IPS-NIHi7 (cell line): ENCODE measurements around the gene GTF2F2.

ENCODE experiments used
- DNase-seq: peaks from one replicate; pipeline ENCODE4 v3.0.0; 2012; ENCODE audit warnings: mixed read lengths; ENCODE audit errors: extremely low spot score

Gene GTF2F2

GRCh38 chr13:45300190-45300985 is 180.1 kb downstream of the GTF2F2 start:
- DNase-seq, result no peak

DNA sequence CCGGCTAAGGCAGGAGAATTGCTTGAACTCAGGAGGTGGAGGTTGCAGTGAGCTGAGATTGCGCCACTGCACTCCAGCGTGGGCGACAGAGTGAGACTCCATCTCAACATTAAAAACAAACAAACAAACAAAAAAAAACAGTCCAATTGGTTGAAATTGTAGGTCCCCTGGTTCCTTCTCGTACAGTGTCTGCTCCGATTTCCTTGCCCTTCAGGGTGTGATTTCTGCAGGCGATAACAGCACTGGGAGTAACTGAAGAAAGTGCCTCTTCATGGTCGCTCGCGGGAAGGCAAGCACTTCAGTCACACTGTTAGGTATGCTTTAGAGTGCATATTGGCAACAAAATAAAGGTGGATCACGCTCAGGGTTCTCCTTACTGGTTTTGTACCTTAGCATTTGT is 181.0 kb downstream of the GTF2F2 start:
- no peak for DNase-seq

DNA sequence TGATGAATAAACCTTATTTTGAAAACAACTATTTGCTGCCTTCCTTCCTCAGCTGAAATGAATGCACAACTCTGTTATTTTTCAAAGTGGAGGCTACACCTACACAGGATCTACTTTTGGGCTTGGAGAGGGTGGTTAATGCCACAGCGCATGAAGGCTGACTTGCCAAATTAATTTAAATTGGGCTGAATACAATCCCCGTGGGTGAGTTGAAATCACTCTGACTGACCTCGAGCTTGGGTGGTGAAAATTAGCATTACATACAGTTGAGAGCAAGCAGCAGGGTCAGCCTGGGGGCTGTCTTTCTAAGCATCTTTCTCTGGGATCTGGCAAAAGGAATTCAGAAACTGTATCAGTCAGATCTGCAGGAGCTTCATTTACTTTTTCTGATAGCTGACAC is 182.2 kb downstream of the GTF2F2 start:
- no peak for DNase-seq

DNA sequence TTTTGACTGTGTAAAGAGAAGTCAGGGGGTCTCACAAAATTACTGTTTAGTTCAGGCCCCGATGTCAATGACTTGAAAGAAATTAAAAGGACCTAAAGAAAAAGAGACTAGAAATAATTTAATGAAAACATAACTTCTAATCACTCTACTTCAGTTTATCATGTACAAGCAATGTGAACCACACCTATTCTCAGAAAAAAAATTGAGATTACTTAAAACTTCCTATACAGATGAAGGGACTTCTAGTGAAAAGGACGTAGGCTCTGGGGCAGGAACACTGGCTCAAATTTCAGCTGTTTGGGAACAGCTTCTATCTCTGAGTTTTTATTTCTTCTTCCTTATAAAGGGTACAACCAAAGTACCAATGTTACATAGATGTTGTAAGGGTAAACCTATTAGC is 182.7 kb downstream of the GTF2F2 start:
- DNase-seq, result no peak

GRCh38 chr13:45303866-45304265 is 183.6 kb downstream of the GTF2F2 start:
- DNase-seq, result no peak

DNA sequence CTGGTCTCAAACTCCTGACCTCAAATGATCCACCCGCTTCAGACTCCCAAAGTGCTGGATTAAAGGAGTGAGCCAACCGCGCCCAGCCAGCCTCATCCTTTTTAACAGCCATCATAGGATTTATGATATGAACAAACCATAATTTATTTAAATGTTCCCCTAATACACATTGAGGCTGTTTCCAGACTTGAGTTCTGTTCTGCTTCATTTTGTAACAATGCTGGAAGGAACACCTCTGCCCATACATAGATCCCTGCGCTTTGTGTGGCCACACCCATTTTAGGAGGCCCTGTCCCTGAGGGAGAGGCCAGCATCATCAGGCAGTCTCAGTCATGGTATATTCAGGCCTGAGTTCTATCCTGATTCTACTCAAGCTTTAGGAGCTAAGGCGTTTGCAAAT is 184.8 kb downstream of the GTF2F2 start:
- no peak for DNase-seq

DNA sequence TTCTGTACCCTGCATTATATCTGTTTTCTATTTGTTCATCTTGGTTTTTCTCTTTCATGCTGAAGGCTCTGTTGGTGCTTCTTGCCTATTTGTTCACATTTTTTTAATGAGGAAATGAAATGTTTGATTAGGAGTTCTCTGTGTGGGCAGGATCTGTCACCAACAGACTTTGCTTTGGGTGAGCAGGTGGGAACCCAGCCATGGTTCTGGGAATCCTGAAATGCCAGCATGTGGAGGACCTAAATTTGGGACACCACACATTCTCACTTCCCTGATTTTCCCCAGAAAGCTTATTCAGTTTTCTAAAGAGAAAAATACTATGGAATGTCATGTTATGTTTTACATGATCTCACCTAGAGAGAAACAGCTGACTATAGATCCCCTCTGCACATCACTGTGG is 186.7 kb downstream of the GTF2F2 start:
- no peak for DNase-seq

DNA sequence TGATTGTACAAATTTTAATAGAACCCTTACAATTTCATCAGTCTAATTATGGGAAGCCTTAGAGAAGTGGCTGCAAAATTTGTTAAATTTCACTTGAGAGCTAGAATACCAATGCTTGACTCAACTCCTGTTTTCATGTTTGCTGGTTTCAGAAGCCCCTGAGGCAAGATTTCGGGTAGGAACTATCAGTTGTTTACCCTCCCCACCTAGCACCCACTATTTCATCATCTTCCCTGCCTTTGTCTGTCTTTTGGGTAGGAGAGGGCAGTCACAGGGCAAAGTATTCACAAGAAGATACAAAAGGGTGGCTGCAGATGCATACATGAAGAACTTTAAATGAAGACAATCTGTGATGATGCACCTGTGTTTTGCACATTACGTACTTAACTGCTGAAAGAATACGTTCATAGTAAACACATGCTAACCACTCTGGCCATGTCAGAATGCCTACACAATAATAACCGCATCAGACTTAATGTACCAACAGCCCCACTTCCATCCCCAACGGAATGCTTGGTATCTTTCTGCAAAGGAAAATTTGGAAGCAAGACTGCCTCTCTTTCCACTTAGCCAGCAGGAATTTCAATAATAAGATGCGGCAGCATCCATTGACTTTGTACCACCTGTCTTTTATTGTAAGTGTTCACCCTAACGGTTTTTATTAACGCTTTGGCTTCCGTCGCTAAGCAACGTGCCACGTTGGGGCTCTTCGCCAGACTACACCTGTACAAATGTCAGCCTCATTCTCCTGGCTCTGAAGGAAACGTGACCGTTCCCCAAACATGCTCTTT is 190.2 kb downstream of the GTF2F2 start:
- no peak for DNase-seq

DNA sequence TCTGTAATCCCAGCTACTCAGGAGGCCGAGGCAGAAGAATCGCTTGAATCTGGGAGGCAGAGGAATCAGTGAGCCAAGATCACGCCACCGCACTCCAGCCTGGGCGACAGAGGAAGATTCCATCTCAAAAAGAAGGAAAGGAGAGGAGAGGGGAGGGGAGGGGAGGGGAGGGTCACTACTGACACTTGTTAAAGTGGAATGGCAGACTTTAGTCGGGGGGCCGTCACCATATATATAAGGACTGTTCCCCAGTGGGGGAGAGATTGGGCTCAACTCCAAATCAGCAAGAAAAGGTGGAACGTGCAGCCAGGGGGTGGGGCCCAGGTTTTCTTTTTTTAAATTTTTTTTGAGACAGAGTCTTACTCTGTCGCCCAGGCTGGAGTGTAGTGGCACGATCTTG is 194.5 kb downstream of the GTF2F2 start:
- no peak for DNase-seq

DNA sequence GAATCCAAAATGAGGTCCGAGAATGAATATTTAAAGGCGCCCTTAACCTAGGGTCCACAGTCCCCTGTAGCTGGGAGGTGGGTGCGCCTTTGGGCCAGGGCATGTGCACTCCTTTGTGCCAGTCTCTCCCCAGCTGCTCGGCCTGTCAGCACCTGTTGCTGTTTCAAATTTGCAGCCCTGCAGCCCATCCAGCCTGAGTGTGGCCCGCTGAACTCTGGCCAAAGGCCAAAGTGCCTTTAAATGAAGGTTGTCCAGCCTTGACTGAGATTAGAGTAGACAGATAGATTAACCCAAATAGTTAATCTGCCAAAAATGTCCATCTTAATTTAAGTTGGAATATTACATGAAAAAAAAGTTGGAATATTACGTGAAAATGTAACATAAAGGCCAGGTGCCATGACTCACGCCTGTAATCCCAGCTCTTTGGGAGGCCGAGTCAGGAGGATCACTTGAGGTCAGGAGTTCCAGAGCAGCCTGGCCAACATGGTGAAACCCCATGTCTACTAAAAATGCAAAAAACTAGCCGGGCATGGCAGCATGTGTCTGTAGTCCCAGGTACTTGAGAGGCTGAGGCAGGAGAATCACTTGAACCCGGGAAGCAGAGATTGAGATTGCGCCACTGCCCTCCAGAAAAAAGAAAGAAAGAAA is 195.3 kb downstream of the GTF2F2 start:
- no peak for DNase-seq

DNA sequence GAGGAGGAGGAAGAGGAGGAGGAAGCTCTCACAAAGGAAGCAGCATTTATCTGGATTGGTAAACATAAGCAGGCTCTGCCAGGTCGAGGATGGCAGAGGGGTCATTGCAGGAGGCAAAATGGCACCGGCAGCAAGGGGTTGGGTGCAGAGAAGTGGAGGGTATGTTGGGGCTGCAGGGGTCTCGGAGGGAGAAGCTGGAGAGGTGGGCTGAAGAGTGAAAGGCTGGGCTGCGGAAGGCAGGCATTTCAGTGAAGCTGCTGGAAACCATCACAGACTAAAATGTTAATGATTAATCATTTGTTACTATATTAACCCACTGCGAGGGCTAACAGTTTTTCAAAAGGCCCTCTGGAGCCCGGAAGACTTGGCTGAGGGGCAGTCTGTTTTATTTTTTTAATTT is 196.0 kb downstream of the GTF2F2 start:
- no peak for DNase-seq

- DNase-seq, result no peak
These were observed 196.7 kb downstream of the GTF2F2 start for GRCh38 chr13:45316996-45317395.

GRCh38 chr13:45320876-45321629 is 200.7 kb downstream of the GTF2F2 start:
- no peak for DNase-seq

DNA sequence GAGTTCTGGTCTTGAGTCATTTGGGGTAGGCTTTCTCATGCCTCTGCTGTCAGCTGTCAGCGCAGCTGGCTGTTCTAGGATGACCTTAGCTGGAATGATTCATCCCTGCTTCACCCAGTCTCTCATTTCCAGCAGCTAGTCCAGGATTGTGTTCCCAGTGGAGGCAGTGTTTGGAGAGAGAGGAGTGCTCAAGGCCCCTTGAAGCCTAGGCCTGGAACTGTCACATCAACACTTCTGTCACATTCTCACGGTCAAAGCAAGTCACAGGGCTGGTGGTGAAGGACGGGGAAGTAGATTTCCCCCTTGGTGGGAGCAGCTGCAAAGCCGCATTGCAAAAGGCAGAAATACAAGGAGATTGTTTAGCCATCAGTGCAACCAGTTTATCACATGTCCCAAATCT is 205.5 kb downstream of the GTF2F2 start:
- no peak for DNase-seq

GRCh38 chr13:45327253-45327955 is 207.1 kb downstream of the GTF2F2 start:
- DNase-seq, result no peak

- no peak for DNase-seq
These were observed 208.4 kb downstream of the GTF2F2 start for GRCh38 chr13:45328661-45329111.

DNA sequence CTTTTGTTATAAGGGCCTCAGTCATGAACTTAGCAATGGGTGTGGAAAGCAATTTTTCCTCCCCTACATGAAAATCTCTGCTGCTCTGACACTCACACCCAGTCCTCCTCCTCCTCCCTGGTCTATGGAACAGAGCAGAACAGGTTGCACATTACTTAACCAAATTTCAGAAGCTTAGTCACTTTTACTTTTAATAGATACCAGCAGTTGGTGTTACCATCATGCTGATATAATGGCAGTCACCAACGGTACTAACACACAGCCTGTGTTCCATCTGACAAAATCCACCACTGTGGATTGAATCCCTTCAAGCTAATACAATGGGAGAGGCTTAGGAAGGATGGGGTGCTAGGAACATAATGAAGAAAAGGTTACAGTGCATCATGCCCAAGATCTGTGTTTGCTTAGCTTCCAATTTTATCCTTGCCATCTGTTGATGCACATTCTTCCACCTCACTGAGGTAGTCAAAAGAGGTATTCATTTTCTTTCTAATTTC is 210.9 kb downstream of the GTF2F2 start:
- DNase-seq, result no peak

DNA sequence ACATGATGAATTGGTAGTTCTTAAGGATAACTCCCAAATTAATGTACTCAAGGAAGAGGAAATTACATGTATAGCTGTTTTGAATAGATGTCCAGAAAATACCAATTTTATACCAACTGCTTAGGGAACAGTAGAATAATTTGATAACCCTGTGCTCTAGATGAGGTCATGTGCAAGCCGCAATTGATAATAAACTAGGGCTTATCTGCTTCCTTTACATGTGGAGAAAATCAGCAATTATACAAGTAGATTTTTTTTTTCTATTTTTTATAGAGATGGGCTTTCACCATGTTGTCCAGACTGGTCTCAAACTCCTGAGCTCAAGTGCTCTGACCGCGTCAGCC is 211.4 kb downstream of the GTF2F2 start:
- no peak for DNase-seq

DNA sequence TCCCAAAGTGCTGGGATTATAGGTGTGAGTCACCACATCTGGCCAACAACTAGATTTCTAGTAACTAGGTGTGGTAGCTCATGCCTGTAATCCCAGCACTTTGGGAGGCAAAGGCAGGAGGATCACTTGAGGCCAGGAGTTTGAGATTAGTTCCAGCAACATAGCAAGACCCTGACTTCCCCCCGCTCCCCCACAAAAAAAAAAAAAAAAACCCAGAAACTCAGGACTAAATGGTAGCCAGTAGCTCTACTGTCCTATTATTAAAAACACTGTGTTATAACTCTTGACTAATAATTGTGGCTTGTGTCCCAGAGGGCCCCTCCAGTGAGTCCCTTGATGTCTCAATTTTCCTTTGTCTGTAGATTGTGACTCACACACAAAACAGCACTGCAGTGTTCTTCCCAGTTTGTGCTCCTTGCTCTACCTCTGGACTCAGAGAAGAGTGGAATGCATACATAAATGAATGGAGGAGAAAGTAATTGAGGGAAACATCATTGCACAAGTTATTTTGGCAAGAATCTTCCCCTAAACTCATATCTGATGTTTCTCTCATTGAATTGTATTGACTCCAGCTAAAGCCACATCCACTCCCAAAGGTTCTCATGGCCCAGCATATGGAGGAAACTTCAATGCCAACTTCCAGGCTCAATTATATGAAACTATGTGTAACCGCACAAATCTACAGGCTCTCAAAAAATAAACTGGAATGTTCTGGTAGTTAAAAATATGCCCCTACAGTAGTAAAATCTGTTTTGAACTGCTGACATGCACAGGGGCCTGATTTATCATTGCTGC is 211.9 kb downstream of the GTF2F2 start:
- DNase-seq, result no peak

GRCh38 chr13:45332831-45333219 is 212.5 kb downstream of the GTF2F2 start:
- no peak for DNase-seq
